ENCODE data around the gene HDGF. TPM values are rescaled to one million over a fixed set of nuclear protein-coding genes. Genes with fewer than 3 reads are reported as not detected.

The HDGF gene
- total and polyA plus RNA-seq, 2 experiments from 2014 or later: 176 to 480 TPM

- peaks cover 15% of the 10 kb centered on the region for H3K4me1 ChIP-seq (ENCODE audit: low read depth)
- H3K27ac ChIP-seq: no peak overlapping the region
- H3K9me3 ChIP-seq (ENCODE audit: low read depth): no peaks in the 10 kb centered on the region
- DNase-seq (ENCODE audit: low read depth in 1 of 2, low spot score in 1 of 2): peak in 1 of 2 donors; percentile 56
- H3K36me3 ChIP-seq: peaks cover 26% of the 10 kb centered on the region
- no peak overlapping the region for H3K4me3 ChIP-seq
- TF ChIP-seq, protein P1, sequence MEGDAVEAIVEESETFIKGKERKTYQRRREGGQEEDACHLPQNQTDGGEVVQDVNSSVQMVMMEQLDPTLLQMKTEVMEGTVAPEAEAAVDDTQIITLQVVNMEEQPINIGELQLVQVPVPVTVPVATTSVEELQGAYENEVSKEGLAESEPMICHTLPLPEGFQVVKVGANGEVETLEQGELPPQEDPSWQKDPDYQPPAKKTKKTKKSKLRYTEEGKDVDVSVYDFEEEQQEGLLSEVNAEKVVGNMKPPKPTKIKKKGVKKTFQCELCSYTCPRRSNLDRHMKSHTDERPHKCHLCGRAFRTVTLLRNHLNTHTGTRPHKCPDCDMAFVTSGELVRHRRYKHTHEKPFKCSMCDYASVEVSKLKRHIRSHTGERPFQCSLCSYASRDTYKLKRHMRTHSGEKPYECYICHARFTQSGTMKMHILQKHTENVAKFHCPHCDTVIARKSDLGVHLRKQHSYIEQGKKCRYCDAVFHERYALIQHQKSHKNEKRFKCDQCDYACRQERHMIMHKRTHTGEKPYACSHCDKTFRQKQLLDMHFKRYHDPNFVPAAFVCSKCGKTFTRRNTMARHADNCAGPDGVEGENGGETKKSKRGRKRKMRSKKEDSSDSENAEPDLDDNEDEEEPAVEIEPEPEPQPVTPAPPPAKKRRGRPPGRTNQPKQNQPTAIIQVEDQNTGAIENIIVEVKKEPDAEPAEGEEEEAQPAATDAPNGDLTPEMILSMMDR (IDR thresholded peaks at IDR 0.05; ENCODE audit: low read depth, low read length): no peak
- no peaks in the 10 kb centered on the region for H3K27me3 ChIP-seq
These were observed 30.2 kb upstream of the HDGF start for GRCh38 chr1:156781585-156782186.

DNA sequence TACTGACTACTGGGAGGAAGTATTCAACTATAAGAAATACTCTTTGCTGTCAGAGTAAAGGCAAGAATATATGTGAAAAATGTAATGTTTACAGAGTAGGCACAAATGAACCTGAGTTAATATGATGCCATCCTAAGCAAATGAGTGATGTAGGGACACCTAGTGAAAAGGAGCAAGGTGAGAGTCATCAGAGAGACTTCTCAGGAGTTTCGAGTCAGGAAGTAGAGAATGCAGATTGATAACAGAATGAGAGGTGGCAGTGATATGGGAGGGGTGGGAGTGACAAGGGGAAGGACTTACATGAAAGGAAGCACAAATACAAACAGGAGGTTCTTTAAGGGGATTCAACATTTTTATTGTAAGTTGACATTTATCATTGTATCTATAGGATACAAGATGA lies 26.1 kb upstream of the HDGF start:
- H3K27me3 ChIP-seq: no peaks in the 10 kb centered on the region
- peaks cover 3% of the 10 kb centered on the region for H3K36me3 ChIP-seq
- H3K27ac ChIP-seq: peak overlapping the region; percentile 71
- no peak for DNase-seq (ENCODE audit: low read depth in 1 of 2, low spot score in 1 of 2)
- TF ChIP-seq, protein P1 (IDR thresholded peaks at IDR 0.05; ENCODE audit: low read depth, low read length): no peak
- H3K4me1 ChIP-seq (ENCODE audit: low read depth): peaks cover 30% of the 10 kb centered on the region
- no peaks in the 10 kb centered on the region for H3K9me3 ChIP-seq (ENCODE audit: low read depth)
- no peak overlapping the region for H3K4me3 ChIP-seq

GRCh38 chr1:156776942-156777341 lies 25.5 kb upstream of the HDGF start:
- DNase-seq (ENCODE audit: low read depth in 1 of 2, low spot score in 1 of 2): peak in 1 of 2 donors; percentile 10
- Histone ChIP-seq H3K9me3 (ENCODE audit: low read depth) (no peaks in the 10 kb centered on the region), H3K4me1 (ENCODE audit: low read depth) (peaks cover 36% of the 10 kb centered on the region), H3K27ac (peak overlapping the region; percentile 71), H3K27me3 (no peaks in the 10 kb centered on the region), H3K36me3 (no peaks in the 10 kb centered on the region), H3K4me3 (no peak overlapping the region)
- TF ChIP-seq, protein P1 (IDR thresholded peaks at IDR 0.05; ENCODE audit: low read depth, low read length): no peak

- DNase-seq (ENCODE audit: low read depth in 1 of 2, low spot score in 1 of 2): no peak
- Histone ChIP-seq H3K9me3 (ENCODE audit: low read depth) (no peaks in the 10 kb centered on the region), H3K4me3 (no peak overlapping the region), H3K4me1 (ENCODE audit: low read depth) (peaks cover 48% of the 10 kb centered on the region), H3K27ac (peak overlapping the region; percentile 71), H3K27me3 (no peaks in the 10 kb centered on the region), H3K36me3 (no peaks in the 10 kb centered on the region)
- TF ChIP-seq, protein P1 (IDR thresholded peaks at IDR 0.05; ENCODE audit: low read depth, low read length): no peak
These were observed 24.3 kb upstream of the HDGF start for GRCh38 chr1:156775799-156776198.

- H3K36me3 ChIP-seq: no peaks in the 10 kb centered on the region
- no peaks in the 10 kb centered on the region for H3K9me3 ChIP-seq (ENCODE audit: low read depth)
- no peaks in the 10 kb centered on the region for H3K27me3 ChIP-seq
- peaks cover 57% of the 10 kb centered on the region for H3K4me1 ChIP-seq (ENCODE audit: low read depth)
- peak overlapping the region; percentile 86 for H3K27ac ChIP-seq
- peak overlapping the region; percentile 7 for H3K4me3 ChIP-seq
- TF ChIP-seq, protein P1 (IDR thresholded peaks at IDR 0.05; ENCODE audit: low read depth, low read length): no peak
- no peak for DNase-seq (ENCODE audit: low read depth in 1 of 2, low spot score in 1 of 2)
These were observed 22.1 kb upstream of the HDGF start for GRCh38 chr1:156773607-156774006.
